Measurements from ENCODE around the gene OTUD7B.
"Not testable (repeated sequence)": the region's sequence is repeated elsewhere in the genome, so short reads cannot be mapped to it uniquely, and the experiment has no call there.

Gene OTUD7B

GRCh38 chr1:149942207-149942606, 68.3 kb downstream of the OTUD7B start:
- DNase-seq = no peak

DNA sequence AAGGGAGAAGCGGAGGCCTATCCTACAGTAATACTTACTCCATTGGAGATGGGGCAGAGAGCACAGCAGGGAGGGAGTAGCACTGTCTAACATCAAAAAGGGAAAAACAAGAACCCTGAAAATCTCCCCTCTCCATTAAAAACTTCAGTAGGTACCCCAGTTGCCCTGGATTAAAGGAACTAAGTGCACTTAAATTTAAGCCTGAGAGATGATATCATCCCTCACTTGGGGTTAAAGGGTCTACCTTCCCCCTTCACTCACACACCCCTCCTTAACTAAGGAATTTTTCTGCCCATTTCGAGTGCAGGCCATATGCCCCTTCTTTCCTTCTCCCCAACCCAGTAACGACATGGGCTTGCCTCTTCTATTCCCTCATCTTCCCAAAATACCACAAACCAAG, 70.1 kb downstream of the OTUD7B start:
- DNase-seq = no peak

- not testable (repeated sequence) for DNase-seq
Observed at GRCh38 chr1:149938668-149939003, 71.9 kb downstream of the OTUD7B start.

DNA sequence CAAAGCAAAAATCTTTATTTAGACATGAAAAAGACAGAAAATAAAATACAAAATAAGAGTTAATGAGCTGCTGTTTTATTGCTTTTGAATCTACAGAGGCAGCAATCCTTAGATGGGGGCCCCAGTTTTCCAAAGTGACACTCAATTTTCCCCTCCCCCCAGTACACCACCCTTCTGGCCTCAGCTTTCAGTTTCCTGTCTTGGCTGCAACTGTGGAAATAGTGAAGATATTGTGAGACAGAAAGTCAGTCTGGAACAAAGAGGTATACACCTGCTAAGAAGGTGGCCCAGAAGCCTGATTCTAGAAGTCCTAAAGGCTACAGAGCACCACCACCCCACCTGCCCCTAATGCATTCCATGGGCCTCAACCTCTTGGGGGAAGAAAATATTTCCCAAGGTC, 72.8 kb downstream of the OTUD7B start:
- no peak for DNase-seq

GRCh38 chr1:149936992-149937705, 73.4 kb downstream of the OTUD7B start:
- no peak for DNase-seq

- no peak for DNase-seq
Observed at GRCh38 chr1:149936170-149936991, 74.1 kb downstream of the OTUD7B start, which contains the start of gene MTMR11. Gene MTMR11 (minus strand): TSS chr1:149936879. CDS start chr1:149936647, 232 bp downstream.

DNA sequence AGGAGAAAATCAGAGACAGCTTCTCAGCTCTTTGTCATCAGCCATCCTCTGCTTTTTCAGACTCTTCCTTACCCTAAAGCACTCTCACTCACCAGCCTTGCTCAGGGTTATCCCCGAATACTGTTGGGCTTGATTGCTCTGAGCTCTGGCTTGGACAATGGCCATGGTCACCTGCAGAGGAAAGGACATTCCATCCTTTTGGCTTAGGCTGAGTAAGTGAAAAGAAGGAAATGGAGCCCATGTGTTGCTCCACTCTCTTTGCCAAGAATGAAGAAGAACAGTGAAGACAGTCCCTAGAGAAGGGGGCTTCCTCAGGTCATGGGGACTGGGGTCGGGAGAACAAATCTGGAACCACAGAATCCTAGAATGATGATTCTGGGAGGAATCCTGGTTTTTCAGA, 76.2 kb downstream of the OTUD7B start:
- DNase-seq = no peak

DNA sequence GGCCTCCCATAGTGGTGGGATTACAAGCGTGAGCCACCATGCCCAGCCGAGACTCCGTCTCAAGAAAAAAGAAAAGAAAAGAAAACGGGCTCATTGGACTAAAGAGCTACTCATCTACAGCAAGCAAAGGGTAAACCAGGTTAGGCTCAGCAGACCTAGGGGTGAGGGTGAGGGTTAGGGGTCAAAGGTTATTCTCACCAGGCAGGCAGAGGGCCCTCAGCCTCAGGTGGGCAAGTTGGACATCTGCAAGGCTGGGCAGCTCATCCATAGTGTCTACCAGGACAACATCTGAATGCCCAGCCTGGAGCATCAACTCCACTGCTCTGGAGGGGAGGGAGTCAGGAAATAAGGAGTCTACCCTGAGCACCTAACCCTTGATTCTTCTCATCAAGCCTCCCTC, 77.3 kb downstream of the OTUD7B start:
- no peak for DNase-seq

- no peak for DNase-seq
Observed at GRCh38 chr1:149932474-149932873, 78.1 kb downstream of the OTUD7B start.

DNA sequence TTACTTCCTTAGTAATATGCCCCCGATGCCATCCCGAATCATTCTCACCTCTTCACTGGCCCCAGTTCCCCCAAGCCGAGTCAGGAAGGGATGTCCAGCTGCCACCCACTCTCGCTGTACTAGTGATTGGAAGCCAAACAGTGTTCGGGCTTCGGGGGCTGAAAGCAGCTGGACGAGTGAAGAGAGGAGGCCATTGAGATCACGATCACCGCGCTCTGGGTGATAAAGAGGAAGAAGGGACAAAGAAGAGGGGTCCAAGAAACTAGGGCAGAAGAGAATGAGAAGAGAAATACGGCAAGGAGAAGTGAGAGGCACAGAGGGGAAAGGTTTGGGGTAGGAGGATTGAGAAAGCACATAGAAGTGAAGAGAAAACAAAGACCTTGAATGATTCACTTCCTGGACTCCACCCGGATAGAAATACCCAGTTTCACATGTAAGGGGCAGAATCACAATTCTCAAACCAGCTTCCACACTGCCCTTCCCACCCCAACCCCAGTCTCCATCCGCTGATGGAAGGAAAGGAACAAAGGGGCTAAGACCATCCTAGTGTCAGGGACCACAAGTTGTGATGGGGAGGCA, 79.2 kb downstream of the OTUD7B start:
- DNase-seq = no peak

DNA sequence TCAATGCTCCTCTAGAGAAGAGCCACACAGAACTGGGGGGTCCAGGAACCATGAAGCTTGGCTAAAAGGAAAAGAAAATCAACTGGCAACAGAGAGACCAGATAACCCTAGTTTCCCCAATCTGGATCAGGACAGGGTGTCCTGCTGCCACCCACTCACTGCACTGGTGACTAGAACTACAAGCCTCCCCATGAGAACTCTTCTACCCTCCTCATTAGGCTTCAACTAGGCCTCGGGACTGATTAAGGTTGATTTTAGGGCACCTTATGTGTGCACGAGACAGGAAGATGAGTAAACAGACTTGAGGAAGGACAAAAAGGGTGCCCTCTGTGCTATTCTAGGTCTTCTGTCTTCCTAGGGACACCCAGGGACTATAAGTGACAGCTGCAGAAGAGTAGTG, 80.7 kb downstream of the OTUD7B start:
- no peak for DNase-seq

DNA sequence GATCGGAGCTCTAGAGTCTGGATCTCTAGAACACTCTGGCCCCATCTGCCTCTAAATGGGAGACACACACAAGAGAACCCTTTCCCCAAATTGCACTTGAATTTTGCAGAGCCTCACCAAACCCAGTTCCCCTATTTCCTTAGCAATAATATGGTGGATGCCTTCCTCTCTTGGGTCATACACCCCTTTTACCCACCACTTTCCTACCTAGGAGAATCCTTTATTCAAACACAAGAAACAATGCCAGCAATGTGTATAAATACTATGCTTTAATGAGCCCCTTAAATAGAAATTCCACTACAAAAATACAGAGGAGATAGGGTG, 82.2 kb downstream of the OTUD7B start:
- no peak for DNase-seq

DNA sequence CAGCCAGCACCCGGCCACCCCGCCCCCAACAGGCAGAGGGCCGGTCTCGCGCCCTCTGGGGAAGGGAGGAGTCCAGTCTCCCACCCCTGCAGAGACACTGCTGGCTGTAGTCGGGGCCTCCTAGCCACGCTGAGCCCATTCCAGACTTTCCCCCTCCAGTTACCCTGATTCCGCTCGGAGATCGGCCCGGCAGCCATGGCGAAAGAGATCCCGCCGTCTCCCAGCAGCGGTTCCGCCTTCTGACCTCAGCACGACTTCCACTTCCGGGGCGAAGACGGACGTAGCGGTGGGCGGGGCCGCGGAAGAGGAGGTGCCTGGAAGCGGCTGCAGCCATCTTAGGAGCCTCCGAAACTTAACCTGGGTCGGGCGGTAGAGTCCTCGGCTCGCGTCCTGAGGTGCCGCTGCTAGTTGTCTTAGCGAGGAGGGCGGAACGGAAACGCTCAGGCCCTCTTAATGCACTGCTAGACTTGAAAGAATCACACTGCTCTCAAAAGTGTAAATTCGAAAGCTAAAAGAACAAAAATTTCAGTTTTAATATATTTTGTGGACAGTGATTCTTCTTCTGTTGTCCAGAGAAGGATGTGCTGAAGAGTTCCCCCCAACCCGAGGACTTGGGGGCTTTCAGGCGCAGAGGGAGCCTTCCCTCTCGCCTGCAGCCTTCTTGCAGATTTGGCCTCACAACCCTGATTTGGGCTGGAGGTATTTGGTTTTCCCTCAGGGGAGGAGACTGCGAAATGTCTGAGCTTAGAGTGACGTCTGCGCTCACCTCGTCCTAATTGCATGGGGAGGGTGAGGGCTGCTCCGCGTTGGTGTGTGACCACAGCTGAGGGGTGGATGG, 82.7 kb downstream of the OTUD7B start, which contains the start of gene SF3B4:
Gene SF3B4 (minus strand): TSS at position 241 of the 838 bp plus-strand sequence. CDS start 44 bp downstream, at position 197.
- DNase-seq = peak; percentile 98

DNA sequence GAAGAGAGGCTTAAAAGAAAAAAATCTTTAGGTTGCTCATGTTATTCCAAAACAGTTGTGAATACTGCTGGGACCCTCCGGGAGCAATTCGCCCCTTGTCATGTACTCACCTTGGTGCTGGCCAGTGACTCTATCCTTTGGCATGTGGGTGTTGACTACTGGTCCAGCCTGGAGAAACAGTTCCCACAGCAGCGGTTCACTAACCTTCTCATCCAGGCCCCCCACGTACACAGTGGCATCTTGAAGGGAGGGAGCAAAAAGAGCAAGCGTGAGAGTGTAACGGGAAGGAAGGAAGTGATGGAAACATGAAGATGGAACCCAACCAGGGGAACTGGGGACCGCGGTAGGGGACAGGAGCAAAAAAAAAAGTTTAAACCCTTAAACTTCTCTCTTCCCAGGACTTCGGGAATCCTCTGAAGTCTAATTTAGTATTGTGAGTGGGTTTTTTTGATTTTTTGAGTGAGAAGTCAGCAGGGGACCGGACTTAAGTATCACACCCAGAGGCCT, 83.4 kb downstream of the OTUD7B start:
- no peak for DNase-seq

DNA sequence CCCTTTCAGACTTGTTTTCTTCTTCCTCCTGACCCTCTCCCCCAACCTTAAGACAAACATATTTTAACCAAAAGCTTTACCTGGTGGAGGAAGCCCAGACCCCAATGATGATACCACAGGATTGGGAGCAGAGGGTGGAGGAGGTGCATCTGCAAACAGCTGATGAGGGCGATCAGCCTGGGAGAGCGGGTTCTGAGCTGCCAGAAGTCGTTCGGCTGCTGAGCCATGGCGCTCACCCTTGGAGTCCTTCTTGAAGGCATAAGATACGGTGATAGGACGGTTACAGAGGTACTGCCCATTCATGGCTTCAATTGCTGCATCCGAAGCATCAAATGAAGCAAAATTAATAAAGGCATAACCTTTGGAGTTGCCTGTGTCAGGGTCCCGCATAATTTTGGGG, 84.2 kb downstream of the OTUD7B start:
- no peak for DNase-seq

DNA sequence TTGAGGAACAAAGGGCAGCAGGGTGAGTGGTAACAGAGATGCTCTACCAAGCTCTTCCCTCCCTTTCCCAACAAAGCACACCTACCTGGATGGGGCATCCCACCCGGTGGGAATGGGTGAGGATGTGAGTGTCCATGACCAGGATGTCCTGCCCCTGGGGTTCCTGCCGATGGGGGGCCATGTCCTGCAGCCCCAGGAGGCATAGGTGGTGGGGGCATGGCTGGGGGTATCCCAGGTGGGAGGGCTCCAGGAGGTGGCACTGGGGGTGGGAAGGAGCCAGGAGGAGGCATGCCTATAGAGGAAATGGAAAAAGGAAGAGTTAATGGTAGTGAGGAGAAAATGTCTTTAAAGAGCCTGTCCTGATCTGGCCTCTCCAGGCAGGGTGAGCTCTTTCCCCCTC, 84.8 kb downstream of the OTUD7B start:
- DNase-seq = no peak

GRCh38 chr1:149925345-149925744, 85.2 kb downstream of the OTUD7B start:
- DNase-seq = no peak

- DNase-seq = no peak
Observed at GRCh38 chr1:149923626-149924025, 86.9 kb downstream of the OTUD7B start.

DNA sequence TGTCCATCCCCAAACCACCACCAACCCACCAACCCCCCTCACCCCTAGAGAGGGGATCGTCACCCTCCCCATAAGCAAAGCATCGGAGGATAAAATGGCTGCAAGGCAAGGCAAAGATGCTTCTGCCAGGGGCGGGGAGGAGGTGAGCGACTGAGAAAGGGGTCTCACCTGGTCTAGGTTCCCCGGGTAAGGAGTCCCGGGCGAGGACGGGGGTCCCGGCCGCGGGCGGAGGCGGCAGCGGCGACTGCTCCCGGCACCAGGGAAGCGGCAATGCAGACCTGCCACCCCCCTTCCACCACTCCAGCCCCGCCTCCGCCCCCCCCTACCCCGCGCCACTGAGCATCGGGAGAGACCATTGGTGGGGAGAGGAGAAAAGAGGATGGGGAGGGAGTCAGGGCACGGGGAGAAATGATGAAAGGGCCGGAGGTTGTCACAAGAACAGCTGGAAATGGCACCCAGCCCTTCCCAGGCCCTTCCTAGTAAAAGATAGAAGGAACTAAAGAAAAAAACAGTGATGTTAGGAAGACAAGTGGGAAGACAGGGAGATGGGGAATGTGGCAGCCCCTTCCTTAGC, 92.9 kb downstream of the OTUD7B start, which contains the start of gene SV2A:
Gene SV2A (minus strand): TSS at position 274 of the 574 bp plus-strand sequence. CDS start 4,004 bp downstream, outside the sequence.
- DNase-seq = peak; percentile 73

DNA sequence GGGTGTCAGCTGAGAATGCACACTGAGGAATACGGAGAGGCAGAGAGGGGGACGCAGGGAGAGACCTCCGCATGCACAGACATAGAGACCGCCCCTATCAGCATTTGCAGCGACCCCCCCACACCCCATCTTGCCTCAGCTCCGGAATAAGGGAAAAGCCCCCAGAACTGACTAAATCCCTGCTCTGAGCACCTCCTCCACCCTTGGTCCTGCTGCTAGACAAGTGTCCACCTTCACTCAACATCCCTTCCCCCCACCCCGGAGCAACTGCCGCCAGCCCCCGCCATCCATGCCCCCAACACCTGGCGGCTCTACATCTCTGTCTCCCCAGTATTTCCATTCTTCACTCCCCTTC, 93.7 kb downstream of the OTUD7B start:
- no peak for DNase-seq

- no peak for DNase-seq
Observed at GRCh38 chr1:149916193-149916897, 94.2 kb downstream of the OTUD7B start.

Measured in NCI-H1092 treated with DMSO at 0.1 percent for 48 hours (cell line).